HL-60 (cell line): ENCODE measurements around the gene PTPRM.

Experiments
- DNase-seq, 2 experiments: peaks; one replicate each; pipeline ENCODE4 v3.0.0-alpha.2; 2010 to 2020; ENCODE audit warnings: low read depth in 1 of 2, low spot score in 1 of 2
- H3K27ac ChIP-seq: fragments of 250-450 bp; sonication (Bioruptor Pico); replicated peaks from 2 replicates; pipeline ENCODE4 v1.5.1; 2020; ENCODE audit warnings: mild to moderate bottlenecking, moderate library complexity
- H3K27me3 ChIP-seq: fragments of 250-450 bp; sonication (Bioruptor Pico); 2 replicates; pipeline ENCODE4 v1.5.1; 2021; ENCODE audit warnings: mild to moderate bottlenecking, moderate library complexity; ENCODE audit not compliant: insufficient read depth, poor library complexity, severe bottlenecking
- H3K4me3 ChIP-seq: replicated peaks from 2 replicates; pipeline ENCODE4 v1.5.1; 2011; ENCODE audit warnings: mild to moderate bottlenecking, control low read depth, low read length; ENCODE audit not compliant: insufficient read depth
- GABPA ChIP-seq: IDR thresholded peaks from 2 replicates; pipeline ENCODE4 v1.6.1; 2012; ENCODE audit warnings: low read depth
- POLR2AphosphoS5 ChIP-seq: IDR thresholded peaks from 2 replicates; pipeline ENCODE4 v1.6.1; 2012; ENCODE audit warnings: low read depth
- REST ChIP-seq: IDR thresholded peaks from 2 replicates; pipeline ENCODE4 v1.6.1; 2012; ENCODE audit warnings: low read depth; ENCODE audit not compliant: insufficient replicate concordance
- SPI1 ChIP-seq: IDR thresholded peaks from 2 replicates; pipeline ENCODE4 v1.6.1; 2012; ENCODE audit warnings: low read depth, mild to moderate bottlenecking, borderline replicate concordance
- TF ChIP-seq, protein P1 (sequence below): IDR thresholded peaks from one replicate; pipeline ENCODE4 v1.5.1; 2011; ENCODE audit warnings: low read length, control low read depth, inconsistent platforms; ENCODE audit not compliant: insufficient read depth

The PTPRM gene

DNA sequence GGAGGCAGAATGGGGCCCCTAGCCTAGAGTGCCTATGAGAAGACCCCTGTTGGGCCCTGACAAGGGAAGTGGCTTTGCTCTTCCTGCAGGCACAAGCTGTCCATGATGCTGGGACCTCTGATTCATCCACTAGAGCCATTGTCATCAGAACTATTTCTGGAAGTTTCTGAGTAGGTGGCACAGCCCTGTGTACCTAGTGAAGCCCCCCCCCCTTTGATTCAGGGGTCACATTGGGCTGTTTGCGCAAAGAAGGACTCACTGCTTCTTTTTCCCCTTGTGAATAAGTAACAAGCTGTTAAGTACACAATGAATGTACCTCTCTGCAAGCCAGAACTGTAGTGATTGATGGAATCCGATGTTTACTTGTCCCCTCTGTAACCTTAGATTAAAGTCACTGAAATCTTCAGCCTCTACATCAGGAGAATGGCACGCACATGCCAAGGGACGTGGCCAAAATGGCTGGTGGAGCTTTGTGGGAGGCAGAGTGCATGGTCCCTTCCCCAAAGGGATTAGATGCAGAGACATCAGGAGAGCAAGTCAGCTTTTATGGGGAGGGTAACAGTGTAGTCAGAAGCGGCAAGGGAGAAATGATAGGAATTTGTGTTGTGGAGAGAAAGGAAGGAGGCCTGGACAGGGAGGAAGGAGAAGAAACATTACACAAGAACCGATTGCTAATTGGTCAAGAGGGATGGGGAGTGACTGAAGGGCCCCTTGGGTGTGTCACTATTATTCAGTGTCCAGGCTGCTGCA is 774.5 kb downstream of the PTPRM start:
- no peak overlapping the region for H3K4me3 ChIP-seq
- H3K27ac ChIP-seq: no peak overlapping the region
- no peaks in the 10 kb centered on the region for H3K27me3 ChIP-seq
- TF ChIP-seq SPI1 (no peak), REST (no peak), POLR2AphosphoS5 (no peak), GABPA (no peak)
- TF ChIP-seq, protein P1, sequence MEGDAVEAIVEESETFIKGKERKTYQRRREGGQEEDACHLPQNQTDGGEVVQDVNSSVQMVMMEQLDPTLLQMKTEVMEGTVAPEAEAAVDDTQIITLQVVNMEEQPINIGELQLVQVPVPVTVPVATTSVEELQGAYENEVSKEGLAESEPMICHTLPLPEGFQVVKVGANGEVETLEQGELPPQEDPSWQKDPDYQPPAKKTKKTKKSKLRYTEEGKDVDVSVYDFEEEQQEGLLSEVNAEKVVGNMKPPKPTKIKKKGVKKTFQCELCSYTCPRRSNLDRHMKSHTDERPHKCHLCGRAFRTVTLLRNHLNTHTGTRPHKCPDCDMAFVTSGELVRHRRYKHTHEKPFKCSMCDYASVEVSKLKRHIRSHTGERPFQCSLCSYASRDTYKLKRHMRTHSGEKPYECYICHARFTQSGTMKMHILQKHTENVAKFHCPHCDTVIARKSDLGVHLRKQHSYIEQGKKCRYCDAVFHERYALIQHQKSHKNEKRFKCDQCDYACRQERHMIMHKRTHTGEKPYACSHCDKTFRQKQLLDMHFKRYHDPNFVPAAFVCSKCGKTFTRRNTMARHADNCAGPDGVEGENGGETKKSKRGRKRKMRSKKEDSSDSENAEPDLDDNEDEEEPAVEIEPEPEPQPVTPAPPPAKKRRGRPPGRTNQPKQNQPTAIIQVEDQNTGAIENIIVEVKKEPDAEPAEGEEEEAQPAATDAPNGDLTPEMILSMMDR: no peak
- DNase-seq: no peak

DNA sequence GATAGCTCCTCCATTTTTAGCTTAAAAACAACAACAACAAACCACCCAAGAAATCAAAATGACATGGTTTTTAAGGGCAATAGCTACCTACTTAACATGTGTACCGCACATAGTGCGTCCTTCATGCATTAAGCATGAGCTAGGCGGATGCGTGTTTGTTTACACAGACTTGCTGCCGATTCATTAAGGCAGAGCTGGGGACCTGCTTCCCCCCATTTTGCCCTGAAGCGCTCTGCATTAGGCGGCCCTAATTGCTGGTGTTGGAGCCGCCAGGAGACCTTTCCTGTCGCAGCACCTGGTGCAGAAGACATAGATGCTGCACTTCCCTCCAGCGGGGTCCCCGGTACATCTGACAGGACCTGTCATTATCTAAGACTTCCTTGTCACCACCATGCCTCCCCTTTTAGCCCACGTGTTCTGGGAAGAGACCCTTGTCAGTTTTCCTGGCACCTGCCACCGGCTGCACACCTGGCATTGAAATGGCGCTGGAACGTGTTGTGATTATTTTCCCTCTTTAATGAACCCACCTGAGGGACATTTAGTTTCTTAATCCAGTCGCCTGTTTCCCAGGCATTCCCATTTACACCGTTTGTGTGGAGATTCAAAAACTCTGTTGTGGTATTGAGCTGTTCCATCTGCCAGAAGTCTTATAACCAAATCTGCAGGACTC is 781.1 kb downstream of the PTPRM start:
- no peak overlapping the region for H3K27ac ChIP-seq
- H3K4me3 ChIP-seq: no peak overlapping the region
- no peaks in the 10 kb centered on the region for H3K27me3 ChIP-seq
- no peak for TF ChIP-seq REST
- no peak for TF ChIP-seq SPI1
- TF ChIP-seq GABPA: no peak
- no peak for TF ChIP-seq POLR2AphosphoS5
- TF ChIP-seq, protein P1: no peak
- no peak for DNase-seq

DNA sequence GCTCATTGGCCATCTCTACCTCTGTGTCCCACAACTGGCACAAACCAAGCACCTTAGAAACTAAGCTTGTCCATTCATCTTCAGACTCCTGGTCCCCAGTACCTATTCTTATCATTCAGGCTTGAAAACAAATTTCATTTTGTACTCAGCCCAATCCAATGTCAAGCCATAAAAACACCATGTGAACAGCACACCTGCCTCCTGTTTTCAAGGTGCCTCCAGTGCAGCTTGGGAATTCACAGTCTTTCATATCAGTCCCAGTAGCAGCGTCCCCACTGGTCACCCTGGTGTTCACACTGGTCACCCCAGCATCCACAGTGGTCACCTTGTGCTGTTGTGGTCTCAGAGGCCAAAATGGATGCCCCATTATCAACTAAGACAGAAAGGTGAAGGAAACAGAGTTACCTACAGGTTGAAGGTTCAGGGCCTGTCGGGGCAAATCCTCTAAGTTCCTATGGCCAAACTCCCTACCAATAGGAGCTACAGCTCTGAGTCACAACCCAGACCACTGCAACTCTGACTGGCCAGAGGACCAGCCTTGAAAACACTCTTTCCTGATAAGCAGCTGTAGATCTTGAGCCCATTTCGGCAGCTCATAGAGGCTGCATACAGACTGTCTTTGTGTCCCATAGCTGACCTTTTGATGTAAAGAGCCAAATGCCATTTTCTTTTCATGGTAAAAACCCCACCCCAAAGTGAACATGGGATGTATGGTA is 782.6 kb downstream of the PTPRM start:
- H3K4me3 ChIP-seq: no peak overlapping the region
- H3K27me3 ChIP-seq: no peaks in the 10 kb centered on the region
- H3K27ac ChIP-seq: no peak overlapping the region
- TF ChIP-seq GABPA (no peak), REST (no peak), POLR2AphosphoS5 (no peak), SPI1 (no peak)
- TF ChIP-seq, protein P1: no peak
- no peak for DNase-seq
